UCSD-AML1 (cell line): ENCODE data around the gene HFE.
"Not testable (repeated sequence)": the region's sequence is repeated elsewhere in the genome, so short reads cannot be mapped to it uniquely, and the experiment has no call there.

ENCODE experiments used
- DNase-seq: peaks from one replicate; lab custom pipeline; 2025; ENCODE audit not compliant: unreplicated experiment; lab: John Stamatoyannopoulos, UW

HFE gene

GRCh38 chr6:26105842-26106241 is 18.6 kb downstream of the HFE start:
- no peak for DNase-seq

GRCh38 chr6:26107935-26108334 is 20.7 kb downstream of the HFE start:
- no peak for DNase-seq

GRCh38 chr6:26109772-26110171 is 22.5 kb downstream of the HFE start:
- no peak for DNase-seq

- no peak for DNase-seq
Observed at GRCh38 chr6:26113570-26113969, 26.3 kb downstream of the HFE start.

- DNase-seq = no peak
Observed at GRCh38 chr6:26115226-26115625, 28.0 kb downstream of the HFE start.

GRCh38 chr6:26116267-26116666 is 29.0 kb downstream of the HFE start:
- DNase-seq = no peak

- DNase-seq = no peak
Observed at GRCh38 chr6:26118999-26119398, 31.8 kb downstream of the HFE start.

- DNase-seq = not testable (repeated sequence)
Observed at GRCh38 chr6:26120115-26120514, 32.9 kb downstream of the HFE start.

GRCh38 chr6:26120807-26121140 is 33.5 kb downstream of the HFE start:
- no peak for DNase-seq

- DNase-seq = no peak
Observed at GRCh38 chr6:26121141-26122004, 34.1 kb downstream of the HFE start.

- DNase-seq = no peak
Observed at GRCh38 chr6:26122005-26122388, 34.8 kb downstream of the HFE start.

GRCh38 chr6:26122402-26122792 is 35.2 kb downstream of the HFE start:
- DNase-seq = no peak

GRCh38 chr6:26122793-26123674 is 35.8 kb downstream of the HFE start:
- DNase-seq = peak; percentile 89

- peak; percentile 86 for DNase-seq
Observed at GRCh38 chr6:26123675-26123946, 36.4 kb downstream of the HFE start.

- peak; percentile 72 for DNase-seq
Observed at GRCh38 chr6:26123947-26124780, 36.9 kb downstream of the HFE start.

- DNase-seq = no peak
Observed at GRCh38 chr6:26124781-26125685, 37.8 kb downstream of the HFE start.

GRCh38 chr6:26126394-26127235 is 39.4 kb downstream of the HFE start:
- DNase-seq = no peak

GRCh38 chr6:26128013-26128771 is 41.0 kb downstream of the HFE start:
- DNase-seq = no peak

GRCh38 chr6:26129656-26130055 is 42.4 kb downstream of the HFE start:
- no peak for DNase-seq
